Upper lobe of left lung (tissue), 6 donors: Measurements from ENCODE around the gene TMEM164. TPM values are rescaled to one million over a fixed set of nuclear protein-coding genes. Genes with fewer than 3 reads are reported as not detected.

ENCODE experiments used
- ATAC-seq, 2 donors: fragments of 200-7000 bp; cut with Tn5 transposase; one replicate each; pipeline ENCODE4 v1.9.1; 2022; ENCODE audit warnings: mild to moderate bottlenecking in 2 of 2, moderate library complexity in 2 of 2; ENCODE audit not compliant: low FRiP score in 2 of 2
- DNase-seq, 2 donors: peaks; one replicate each; pipeline ENCODE4 v3.0.0-alpha.2; 2019 to 2020
- H3K27ac ChIP-seq, 4 donors: fragments of 200-600 bp; sonication (generic); one replicate each; pipeline ENCODE4 v1.5.1; 2016 to 2019
- H3K27me3 ChIP-seq, 4 donors: fragments of 200-600 bp; sonication (generic); one replicate each; pipeline ENCODE4 v1.5.1; 2017 to 2019
- H3K36me3 ChIP-seq, 4 donors: fragments of 200-600 bp; sonication (generic); one replicate each; pipeline ENCODE4 v1.5.1; 2016 to 2019
- H3K4me1 ChIP-seq, 4 donors: fragments of 200-600 bp; sonication (generic); one replicate each; pipeline ENCODE4 v1.5.1; 2018 to 2019
- H3K4me3 ChIP-seq, 4 donors: fragments of 200-600 bp; sonication (generic); one replicate each; pipeline ENCODE4 v1.5.1; 2017 to 2019; ENCODE audit warnings: mild to moderate bottlenecking in 2 of 4, moderate library complexity in 1 of 4
- H3K9me3 ChIP-seq, 4 donors: fragments of 200-600 bp; sonication (generic); one replicate each; pipeline ENCODE4 v1.5.1; 2018 to 2019
- EP300 ChIP-seq, 4 donors: sonication (generic); formaldehyde crosslinking; IDR thresholded peaks; one replicate each; pipeline ENCODE4 v1.5.1; 2017; ENCODE audit warnings: antibody characterized with exemption in 4 of 4, control low read depth in 2 of 4
- POLR2A ChIP-seq, 4 donors: fragments of 450-650 bp; IDR thresholded peaks; one replicate each; pipeline ENCODE4 v1.5.1; 2016 to 2017; ENCODE audit warnings: antibody characterized with exemption in 4 of 4, mild to moderate bottlenecking in 2 of 4
- POLR2AphosphoS5 ChIP-seq, 2 donors: sonication (generic); formaldehyde crosslinking; IDR thresholded peaks; one replicate each; pipeline ENCODE4 v1.5.1; 2017; ENCODE audit warnings: antibody characterized with exemption in 2 of 2
- WGBS, 2 donors: methylation state at CpG; one replicate each; pipeline ENCODE4 v1.1.5; 2017 to 2018; 5-methylcytosine and 5-hydroxymethylcytosine counted together
- total RNA-seq, 6 donors: library from RNA; depleted of rRNA in 4 of 6; stranded (reverse); fragments of >200 nt in 4 of 6; gene quantifications; one replicate each; pipeline versions ENCODE4 v1.1.0 to v1.2.1, GENCODE V29; 2016 to 2021
- TF ChIP-seq, protein P1 (sequence below), 6 experiments: fragments of 450-650 bp in 4 of 6; fragments of 200-600 bp in 2 of 6; sonication (generic) in 2 of 6; IDR thresholded peaks; one replicate each; pipeline ENCODE4 v1.5.1; 2016 to 2019; ENCODE audit warnings: antibody characterized with exemption in 6 of 6
- donor health status: DM: no; HTN: no; CAD: no; lungs with moderate emphysema.
- donor health status: DM: no; HTN: yes; CAD: no; lungs with severe emphysema.

Gene TMEM164
- total RNA-seq, 6 donors from 2014 or later: 41.8 to 115 (median 61.8) TPM

- WGBS, 2 donors: 48 to 73% methylated on average over 2 of the region's 2 CpGs
- Histone ChIP-seq H3K9me3 (no peaks in the 10 kb centered on the region), H3K4me1 (no peaks in the 10 kb centered on the region), H3K36me3 (no peaks in the 10 kb centered on the region), H3K27me3 (no peaks in the 10 kb centered on the region), H3K4me3 (no peak overlapping the region), H3K27ac (peak overlapping the region in 1 of 4 donors; percentile 35)
- ATAC-seq (no peak), DNase-seq (no peak)
- TF ChIP-seq POLR2A (IDR thresholded peaks at IDR 0.05): no peak
- TF ChIP-seq EP300 (IDR thresholded peaks at IDR 0.05): no peak
- TF ChIP-seq, protein P1, sequence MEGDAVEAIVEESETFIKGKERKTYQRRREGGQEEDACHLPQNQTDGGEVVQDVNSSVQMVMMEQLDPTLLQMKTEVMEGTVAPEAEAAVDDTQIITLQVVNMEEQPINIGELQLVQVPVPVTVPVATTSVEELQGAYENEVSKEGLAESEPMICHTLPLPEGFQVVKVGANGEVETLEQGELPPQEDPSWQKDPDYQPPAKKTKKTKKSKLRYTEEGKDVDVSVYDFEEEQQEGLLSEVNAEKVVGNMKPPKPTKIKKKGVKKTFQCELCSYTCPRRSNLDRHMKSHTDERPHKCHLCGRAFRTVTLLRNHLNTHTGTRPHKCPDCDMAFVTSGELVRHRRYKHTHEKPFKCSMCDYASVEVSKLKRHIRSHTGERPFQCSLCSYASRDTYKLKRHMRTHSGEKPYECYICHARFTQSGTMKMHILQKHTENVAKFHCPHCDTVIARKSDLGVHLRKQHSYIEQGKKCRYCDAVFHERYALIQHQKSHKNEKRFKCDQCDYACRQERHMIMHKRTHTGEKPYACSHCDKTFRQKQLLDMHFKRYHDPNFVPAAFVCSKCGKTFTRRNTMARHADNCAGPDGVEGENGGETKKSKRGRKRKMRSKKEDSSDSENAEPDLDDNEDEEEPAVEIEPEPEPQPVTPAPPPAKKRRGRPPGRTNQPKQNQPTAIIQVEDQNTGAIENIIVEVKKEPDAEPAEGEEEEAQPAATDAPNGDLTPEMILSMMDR (IDR thresholded peaks at IDR 0.05): no peak
- no peak for TF ChIP-seq POLR2AphosphoS5 (IDR thresholded peaks at IDR 0.05)
These were observed 31.1 kb downstream of the TMEM164 start for GRCh38 chrX:110034036-110034435.

GRCh38 chrX:110036162-110037033, 33.5 kb downstream of the TMEM164 start:
- no peaks in the 10 kb centered on the region for H3K36me3 ChIP-seq
- no peaks in the 10 kb centered on the region for H3K4me1 ChIP-seq
- H3K27ac ChIP-seq: no peak overlapping the region
- H3K27me3 ChIP-seq: no peaks in the 10 kb centered on the region
- H3K4me3 ChIP-seq: no peak overlapping the region
- TF ChIP-seq POLR2A (IDR thresholded peaks at IDR 0.05) (no peak), POLR2AphosphoS5 (IDR thresholded peaks at IDR 0.05) (no peak), EP300 (IDR thresholded peaks at IDR 0.05) (no peak)
- TF ChIP-seq, protein P1 (IDR thresholded peaks at IDR 0.05): no peak
- DNase-seq: no peak
- H3K9me3 ChIP-seq: no peaks in the 10 kb centered on the region
- ATAC-seq: no peak
- 49 to 69% methylated on average over 3 of the region's 3 CpGs for WGBS, 2 donors

DNA sequence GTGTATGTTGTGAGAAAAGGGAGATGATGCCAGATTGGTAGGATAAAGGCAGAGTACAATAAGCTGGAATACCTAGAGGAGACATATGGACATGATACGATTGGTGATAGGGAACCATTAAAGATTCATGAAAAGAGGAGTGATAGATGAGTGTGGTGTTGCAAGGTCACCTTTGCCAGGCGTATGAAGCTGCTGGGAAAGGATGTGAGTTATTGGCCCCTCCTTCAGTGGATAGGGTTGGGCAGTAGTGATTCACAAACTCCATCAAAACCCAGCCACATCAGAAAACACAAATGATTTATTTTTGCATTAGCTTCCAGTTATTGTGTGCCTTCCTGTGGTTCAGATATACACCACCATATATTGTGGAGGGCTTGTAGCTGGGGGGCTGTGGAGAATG, 34.3 kb downstream of the TMEM164 start:
- no peak overlapping the region for H3K4me3 ChIP-seq
- DNase-seq (no peak), ATAC-seq (no peak)
- no peak for TF ChIP-seq EP300 (IDR thresholded peaks at IDR 0.05)
- TF ChIP-seq POLR2AphosphoS5 (IDR thresholded peaks at IDR 0.05): no peak
- no peak for TF ChIP-seq POLR2A (IDR thresholded peaks at IDR 0.05)
- TF ChIP-seq, protein P1 (IDR thresholded peaks at IDR 0.05): no peak
- H3K27ac ChIP-seq: no peak overlapping the region
- WGBS, 2 donors: 70 to 84% methylated on average over 2 of the region's 2 CpGs
- no peaks in the 10 kb centered on the region for H3K27me3 ChIP-seq
- no peaks in the 10 kb centered on the region for H3K4me1 ChIP-seq
- H3K36me3 ChIP-seq: no peaks in the 10 kb centered on the region
- H3K9me3 ChIP-seq: no peaks in the 10 kb centered on the region

DNA sequence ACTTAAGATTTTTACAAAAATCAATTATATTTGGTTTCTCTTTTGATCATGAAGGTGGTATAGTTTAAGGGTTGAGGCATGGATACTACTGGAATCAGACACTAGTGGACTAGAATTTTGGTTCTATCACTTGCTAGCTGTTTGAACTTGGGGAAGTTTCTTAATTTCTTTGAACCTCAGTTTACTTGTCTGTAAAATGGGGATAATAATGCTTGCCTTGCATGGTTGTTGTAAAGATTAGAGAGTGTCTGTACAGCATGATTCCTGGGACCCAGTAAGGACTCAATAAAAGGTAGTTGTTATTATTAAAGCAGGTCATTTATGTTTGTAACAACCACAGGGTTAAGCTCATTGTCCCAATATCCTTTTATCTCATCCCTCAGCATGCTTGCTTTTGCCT, 36.0 kb downstream of the TMEM164 start:
- H3K36me3 ChIP-seq: no peaks in the 10 kb centered on the region
- DNase-seq (no peak), ATAC-seq (no peak)
- H3K4me3 ChIP-seq: no peak overlapping the region
- H3K4me1 ChIP-seq: peaks cover 0 to 4% (median 2%) of the 10 kb centered on the region in 4 donors
- TF ChIP-seq, protein P1 (IDR thresholded peaks at IDR 0.05): no peak
- no peak for TF ChIP-seq EP300 (IDR thresholded peaks at IDR 0.05)
- no peak for TF ChIP-seq POLR2AphosphoS5 (IDR thresholded peaks at IDR 0.05)
- TF ChIP-seq POLR2A (IDR thresholded peaks at IDR 0.05): no peak
- no peaks in the 10 kb centered on the region for H3K27me3 ChIP-seq
- H3K9me3 ChIP-seq: no peaks in the 10 kb centered on the region
- no peak overlapping the region for H3K27ac ChIP-seq

GRCh38 chrX:110041980-110042379, 39.1 kb downstream of the TMEM164 start:
- no peaks in the 10 kb centered on the region for H3K36me3 ChIP-seq
- H3K27ac ChIP-seq: no peak overlapping the region
- TF ChIP-seq POLR2A (IDR thresholded peaks at IDR 0.05): no peak
- no peak for TF ChIP-seq POLR2AphosphoS5 (IDR thresholded peaks at IDR 0.05)
- no peak for TF ChIP-seq EP300 (IDR thresholded peaks at IDR 0.05)
- TF ChIP-seq, protein P1 (IDR thresholded peaks at IDR 0.05): no peak
- DNase-seq: no peak
- 44 to 60% methylated on average over 2 of the region's 2 CpGs for WGBS, 2 donors
- H3K4me1 ChIP-seq: peaks cover 0 to 7% (median 5%) of the 10 kb centered on the region in 4 donors
- H3K27me3 ChIP-seq: no peaks in the 10 kb centered on the region
- ATAC-seq: no peak
- H3K9me3 ChIP-seq: no peaks in the 10 kb centered on the region
- no peak overlapping the region for H3K4me3 ChIP-seq
